Measurements from ENCODE around the gene KIAA1549. TPM values are rescaled to one million over a fixed set of nuclear protein-coding genes. Genes with fewer than 3 reads are reported as not detected.
A peak's percentile ranks its signal among the peaks of the same experiment; 100 is the strongest.
"Not testable (repeated sequence)": the region's sequence is repeated elsewhere in the genome, so short reads cannot be mapped to it uniquely, and the experiment has no call there.

Gene KIAA1549
- total and polyA plus RNA-seq, 9 of the 15 experiments (the other 6 are each of a cell fraction or from before 2014, with no cell fraction given): 0.01 to 0.29 (median 0.07) TPM

GRCh38 chr7:138797046-138797445 lies 184.1 kb downstream of the KIAA1549 start:
- DNase-seq (ENCODE audit: extremely low read depth in 1 of 4, low spot score in 3 of 4); H3K36me3 ChIP-seq (ENCODE audit: control insufficient read depth, insufficient read depth, low read length); H3K4me3 ChIP-seq; in situ Hi-C loops (cut with MboI); H3K4me1 ChIP-seq (replicated peaks in 1 of 2; ENCODE audit: control insufficient read depth in 2 of 2, insufficient read depth in 2 of 2, low read length in 2 of 2); H2AFZ ChIP-seq (ENCODE audit: low read depth, low read length); H3K27ac ChIP-seq (ENCODE audit: extremely low read depth, low read depth, low read length); H3K9ac ChIP-seq (ENCODE audit: insufficient read depth in 1 of 2, low read depth in 2 of 2, low read length in 2 of 2); H3K9me1 ChIP-seq (ENCODE audit: control insufficient read depth, insufficient read depth, low read length); H3K4me2 ChIP-seq (ENCODE audit: insufficient read depth, low read length); intact Hi-C loops (cut with micrococcal nuclease); H4K20me1 ChIP-seq (replicated peaks; ENCODE audit: control insufficient read depth, insufficient read depth, low read length); H3K9me3 ChIP-seq (replicated peaks; ENCODE audit: control insufficient read depth, insufficient read depth, low read depth, low read length); H3K79me2 ChIP-seq (ENCODE audit: control insufficient read depth, insufficient read depth, low read length); BruUV-seq (replicated peaks); FAIRE-seq; CTCF ChIA-PET (ENCODE audit: low intra/inter-chr PET ratio): not testable (repeated sequence)
- POLR2A ChIA-PET: interaction anchor here (0.7 kb wide), 1 partner anchor 41 kb away, joined by 4 read pairs; no protein-coding TSS in a partner anchor
- ATAC-seq: peak; percentile 62
- WGBS (ENCODE audit: insufficient coverage, low coverage, missing lambda C conversion rate): 3% methylated on average over 3 of the region's 4 CpGs
- peaks cover 34 to 61% of the 10 kb centered on the region in 2 experiments for H3K27me3 ChIP-seq (ENCODE audit: control insufficient read depth in 2 of 2, insufficient read depth in 2 of 2, low read length in 2 of 2)
- TF ChIP-seq ZNF384 (IDR thresholded peaks at IDR 0.05; ENCODE audit: low read depth, low read length): peak; percentile 89
- peak in 2 of 3 experiments; percentile 30 to 31; a peak in 3 of 6 replicates for TF ChIP-seq CTCF (IDR thresholded peaks at IDR 0.05 in 2 of 3, conservative IDR thresholded peaks at IDR 0.05 in 1 of 3; ENCODE audit: insufficient read depth in 2 of 3, low read depth in 1 of 3, low read length in 3 of 3)

- FAIRE-seq (no peak), ATAC-seq (no peak), DNase-seq (ENCODE audit: extremely low read depth in 1 of 4, low spot score in 3 of 4) (no peak)
- intact Hi-C loops (cut with micrococcal nuclease): no loop called here
- POLR2A ChIA-PET: no interaction called here
- no peaks in the 10 kb centered on the region for H3K9me3 ChIP-seq (replicated peaks; ENCODE audit: control insufficient read depth, insufficient read depth, low read depth, low read length)
- no peak overlapping the region for H3K4me2 ChIP-seq (ENCODE audit: insufficient read depth, low read length)
- no peaks in the 10 kb centered on the region for H3K4me1 ChIP-seq (replicated peaks in 1 of 2; ENCODE audit: control insufficient read depth in 2 of 2, insufficient read depth in 2 of 2, low read length in 2 of 2)
- no peak overlapping the region for H2AFZ ChIP-seq (ENCODE audit: low read depth, low read length)
- H4K20me1 ChIP-seq (replicated peaks; ENCODE audit: control insufficient read depth, insufficient read depth, low read length): no peaks in the 10 kb centered on the region
- 3% methylated on average over 9 of the region's 9 CpGs for WGBS (ENCODE audit: insufficient coverage, low coverage, missing lambda C conversion rate)
- CTCF ChIA-PET (ENCODE audit: low intra/inter-chr PET ratio): no interaction called here
- H3K36me3 ChIP-seq (ENCODE audit: control insufficient read depth, insufficient read depth, low read length): no peaks in the 10 kb centered on the region
- no peak overlapping the region for H3K9ac ChIP-seq (ENCODE audit: insufficient read depth in 1 of 2, low read depth in 2 of 2, low read length in 2 of 2)
- peaks cover 29 to 56% of the 10 kb centered on the region in 2 experiments for H3K27me3 ChIP-seq (ENCODE audit: control insufficient read depth in 2 of 2, insufficient read depth in 2 of 2, low read length in 2 of 2)
- no peak overlapping the region for H3K27ac ChIP-seq (ENCODE audit: extremely low read depth, low read depth, low read length)
- TF ChIP-seq MED1 (CRISPR knock-in tag; IDR thresholded peaks at IDR 0.05; ENCODE audit: borderline replicate concordance) (no peak), TAF1 (IDR thresholded peaks at IDR 0.05; ENCODE audit: control insufficient read depth, extremely low read depth, insufficient read depth, low read length, severe bottlenecking) (no peak), GTF2A2 (tag; IDR thresholded peaks at IDR 0.05) (no peak), ZNF232 (CRISPR knock-in tag; IDR thresholded peaks at IDR 0.05) (no peak), PURB (CRISPR knock-in tag; IDR thresholded peaks at IDR 0.05; ENCODE audit: low read depth) (no peak), SMAD2 (IDR thresholded peaks at IDR 0.05; ENCODE audit: low read depth, low read length) (no peak), MAFG (tag; conservative IDR thresholded peaks at IDR 0.05) (no peak)
- no peaks in the 10 kb centered on the region for H3K9me1 ChIP-seq (ENCODE audit: control insufficient read depth, insufficient read depth, low read length)
- H3K79me2 ChIP-seq (ENCODE audit: control insufficient read depth, insufficient read depth, low read length): no peaks in the 10 kb centered on the region
- no peak overlapping the region for H3K4me3 ChIP-seq
- in situ Hi-C loops (cut with MboI): no loop called here
- BruUV-seq (replicated peaks): no TSS peak
These were observed 185.1 kb downstream of the KIAA1549 start for GRCh38 chr7:138796038-138796615.
